PC-9 (cell line): Measurements from ENCODE around the gene PRKACB. TPM values are rescaled to one million over a fixed set of nuclear protein-coding genes. Genes with fewer than 3 reads are reported as not detected.

Experiments
- BruUV-seq: library from RNA; stranded (reverse); fragments of 400-500 nt; replicated peaks from 2 replicates; lab custom pipeline; 2021; lab: Mats Ljungman, UMichigan
- CTCF ChIA-PET: fragments of 300-600 bp; sonication (Branson Sonifier 250); formaldehyde crosslinking; loops from one replicate; lab custom pipeline; 2022; ENCODE audit warnings: antibody characterized with exemption; lab: Charles Lee
- POLR2A ChIA-PET: fragments of 300-600 bp; sonication (Branson Sonifier 250); formaldehyde crosslinking; loops from one replicate; lab custom pipeline; 2022; ENCODE audit warnings: antibody characterized with exemption; ENCODE audit not compliant: unreplicated experiment; lab: Charles Lee
- DNase-seq, 2 experiments: peaks; one replicate each; pipeline versions ENCODE4 v3.0.0 to v3.0.0-alpha.2; 2015 to 2022; ENCODE audit warnings: mixed read lengths in 1 of 2
- H2AFZ ChIP-seq: fragments of 200-600 bp; sonication (generic); 2 replicates; pipeline ENCODE4 v1.8.1; 2017; ENCODE audit warnings: antibody characterized with exemption
- H3F3A ChIP-seq: fragments of 200-600 bp; sonication (generic); 2 replicates; pipeline ENCODE4 v1.8.1; 2017; ENCODE audit warnings: antibody characterized with exemption, mild to moderate bottlenecking, low read depth; ENCODE audit not compliant: insufficient read depth
- H3K27ac ChIP-seq: fragments of 200-600 bp; sonication (generic); 2 replicates; pipeline ENCODE4 v1.6.1; 2016; ENCODE audit warnings: mixed run types
- H3K27me3 ChIP-seq: fragments of 200-600 bp; sonication (generic); 2 replicates; pipeline ENCODE4 v1.6.1; 2016; ENCODE audit warnings: low read depth, mixed run types; ENCODE audit not compliant: insufficient read depth
- H3K36me3 ChIP-seq: fragments of 200-600 bp; sonication (generic); 2 replicates; pipeline ENCODE4 v1.6.1; 2016; ENCODE audit warnings: low read depth, mixed run types
- H3K4me1 ChIP-seq: fragments of 200-600 bp; sonication (generic); replicated peaks from 2 replicates; pipeline ENCODE4 v1.6.1; 2016; ENCODE audit warnings: mixed run types; ENCODE audit not compliant: insufficient read depth
- H3K4me2 ChIP-seq: fragments of 200-600 bp; sonication (generic); 2 replicates; pipeline ENCODE4 v1.6.1; 2017; ENCODE audit warnings: mixed run types
- H3K4me3 ChIP-seq: fragments of 200-600 bp; sonication (generic); 2 replicates; pipeline ENCODE4 v1.6.1; 2016; ENCODE audit warnings: mixed run types
- H3K79me2 ChIP-seq: fragments of 200-600 bp; sonication (generic); 2 replicates; pipeline ENCODE4 v1.6.1; 2017; ENCODE audit warnings: low read depth, mixed run types
- H3K9me2 ChIP-seq: fragments of 200-600 bp; sonication (generic); 2 replicates; pipeline ENCODE4 v1.8.1; 2017; ENCODE audit warnings: mild to moderate bottlenecking; ENCODE audit not compliant: insufficient read depth
- H3K9me3 ChIP-seq: fragments of 200-600 bp; sonication (generic); 2 replicates; pipeline ENCODE4 v1.8.1; 2016; ENCODE audit warnings: low read depth; ENCODE audit not compliant: insufficient read depth
- H4K20me1 ChIP-seq: fragments of 200-600 bp; sonication (generic); 2 replicates; pipeline ENCODE4 v1.8.1; 2017; ENCODE audit not compliant: insufficient read depth
- EZH2 ChIP-seq: fragments of 200-600 bp; sonication (generic); IDR thresholded peaks from 2 replicates; pipeline ENCODE4 v1.8.0; 2017; ENCODE audit warnings: antibody characterized with exemption, low read depth
- intact Hi-C: fragments of 100-400 bp; cut with micrococcal nuclease; formaldehyde crosslinking; loops from one replicate; pipeline ENCODE4 v1.10.0; 2022; ENCODE audit not compliant: unreplicated experiment
- total RNA-seq: library from RNA; stranded (reverse); gene quantifications from 2 replicates; pipeline ENCODE4 v1.2.3, GENCODE V29; 2021
- TF ChIP-seq, protein P1 (sequence below): fragments of 200-600 bp; sonication (generic); conservative IDR thresholded peaks from 2 replicates; pipeline ENCODE4 v1.6.1; 2017; ENCODE audit warnings: mixed run types, antibody characterized with exemption, mild to moderate bottlenecking, moderate library complexity

Gene PRKACB
- total RNA-seq, 1 experiment from 2014 or later = 16.7 TPM

DNA sequence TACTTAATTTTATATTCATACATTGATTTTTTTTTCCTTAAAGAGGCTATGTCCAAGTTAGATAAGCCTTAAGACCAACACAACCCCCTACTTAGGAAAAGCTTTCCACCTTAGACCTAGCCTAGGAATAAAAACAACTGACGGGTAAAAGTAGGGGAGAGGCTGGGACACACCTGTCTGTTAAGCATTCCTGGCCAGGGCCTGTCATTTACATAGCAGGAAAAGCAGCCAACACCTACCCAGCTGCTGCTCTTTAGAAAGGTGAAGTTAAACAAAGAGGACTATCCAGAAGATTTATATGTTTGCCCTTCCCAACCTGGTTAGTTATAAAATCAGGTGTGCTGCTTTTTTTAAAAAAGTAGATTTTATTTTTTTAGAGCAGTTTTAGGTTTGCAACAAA lies 128.3 kb downstream of the PRKACB start:
- no peak overlapping the region for H2AFZ ChIP-seq
- TF ChIP-seq, protein P1, sequence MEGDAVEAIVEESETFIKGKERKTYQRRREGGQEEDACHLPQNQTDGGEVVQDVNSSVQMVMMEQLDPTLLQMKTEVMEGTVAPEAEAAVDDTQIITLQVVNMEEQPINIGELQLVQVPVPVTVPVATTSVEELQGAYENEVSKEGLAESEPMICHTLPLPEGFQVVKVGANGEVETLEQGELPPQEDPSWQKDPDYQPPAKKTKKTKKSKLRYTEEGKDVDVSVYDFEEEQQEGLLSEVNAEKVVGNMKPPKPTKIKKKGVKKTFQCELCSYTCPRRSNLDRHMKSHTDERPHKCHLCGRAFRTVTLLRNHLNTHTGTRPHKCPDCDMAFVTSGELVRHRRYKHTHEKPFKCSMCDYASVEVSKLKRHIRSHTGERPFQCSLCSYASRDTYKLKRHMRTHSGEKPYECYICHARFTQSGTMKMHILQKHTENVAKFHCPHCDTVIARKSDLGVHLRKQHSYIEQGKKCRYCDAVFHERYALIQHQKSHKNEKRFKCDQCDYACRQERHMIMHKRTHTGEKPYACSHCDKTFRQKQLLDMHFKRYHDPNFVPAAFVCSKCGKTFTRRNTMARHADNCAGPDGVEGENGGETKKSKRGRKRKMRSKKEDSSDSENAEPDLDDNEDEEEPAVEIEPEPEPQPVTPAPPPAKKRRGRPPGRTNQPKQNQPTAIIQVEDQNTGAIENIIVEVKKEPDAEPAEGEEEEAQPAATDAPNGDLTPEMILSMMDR = no peak
- TF ChIP-seq EZH2 = no peak
- H3K9me3 ChIP-seq = no peaks in the 10 kb centered on the region; the same call in 1 of the 2 replicates
- no peaks in the 10 kb centered on the region for H3K27me3 ChIP-seq
- peaks cover 51% of the 10 kb centered on the region for H3K4me1 ChIP-seq
- no peaks in the 10 kb centered on the region for H3K79me2 ChIP-seq
- no TSS peak for BruUV-seq
- no peaks in the 10 kb centered on the region for H3K36me3 ChIP-seq
- peak overlapping the region; percentile 31 for H3K27ac ChIP-seq
- POLR2A ChIA-PET = interaction anchor here (0.6 kb wide), 1 partner anchor 13 kb away, joined by 3 read pairs; no protein-coding TSS in a partner anchor
- peak; percentile 39 to 80 for DNase-seq
- CTCF ChIA-PET = no interaction called here
- no peaks in the 10 kb centered on the region for H3K9me2 ChIP-seq
- H3F3A ChIP-seq = peaks cover 11% of the 10 kb centered on the region; the same call in 1 of the 2 replicates
- H3K4me2 ChIP-seq = peak overlapping the region; percentile 55
- no peak overlapping the region for H3K4me3 ChIP-seq
- H4K20me1 ChIP-seq = no peaks in the 10 kb centered on the region
- intact Hi-C loops = no loop called here

DNA sequence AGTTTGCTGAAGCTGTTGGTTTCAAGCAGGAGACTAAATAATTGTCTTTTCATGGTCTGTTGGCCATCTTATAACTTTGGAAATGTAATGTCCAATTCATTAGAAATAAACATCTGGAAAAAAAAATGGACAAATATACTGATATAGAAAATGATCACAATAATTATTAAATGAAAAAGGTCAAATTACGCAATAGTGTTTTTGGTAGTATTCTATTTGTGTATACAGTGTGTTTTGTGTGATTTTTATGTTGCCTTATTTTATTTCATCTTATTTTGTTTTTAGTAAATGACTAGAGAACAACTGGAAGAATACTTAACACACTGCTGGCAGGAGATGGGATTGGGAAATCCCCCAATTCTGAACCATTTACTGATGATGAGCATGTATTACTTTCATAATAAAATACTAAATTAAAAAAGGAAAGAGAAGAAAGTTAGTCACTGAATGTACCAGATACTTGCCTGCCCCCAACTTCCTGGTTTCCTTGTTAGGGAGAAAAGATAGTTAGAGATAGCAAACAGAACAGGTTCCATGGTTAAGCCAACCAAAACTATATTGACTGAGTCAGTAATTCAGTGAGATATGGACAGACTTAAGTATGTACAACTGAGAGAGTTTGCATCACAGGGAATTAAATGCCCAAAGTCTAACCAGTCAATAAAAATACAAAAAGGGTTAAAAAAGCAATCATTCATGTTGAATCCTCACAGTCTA lies 133.4 kb downstream of the PRKACB start:
- intact Hi-C loops = no loop called here
- Histone ChIP-seq H3F3A (peaks cover 5% of the 10 kb centered on the region; the same call in 1 of the 2 replicates), H3K4me2 (no peak overlapping the region), H4K20me1 (no peaks in the 10 kb centered on the region), H3K4me3 (no peak overlapping the region), H3K27me3 (no peaks in the 10 kb centered on the region), H2AFZ (no peak overlapping the region), H3K9me3 (no peaks in the 10 kb centered on the region; the same call in 1 of the 2 replicates), H3K36me3 (no peaks in the 10 kb centered on the region), H3K4me1 (peaks cover 11% of the 10 kb centered on the region), H3K27ac (no peak overlapping the region), H3K9me2 (0 out of 2 replicates have a peak, but pooled peaks cover 4% of the 10 kb centered on the region), H3K79me2 (no peaks in the 10 kb centered on the region)
- no peak for TF ChIP-seq EZH2
- TF ChIP-seq, protein P1 = no peak
- no TSS peak for BruUV-seq
- ChIA-PET CTCF (no interaction called here), POLR2A (no interaction called here)
- DNase-seq = no peak

DNA sequence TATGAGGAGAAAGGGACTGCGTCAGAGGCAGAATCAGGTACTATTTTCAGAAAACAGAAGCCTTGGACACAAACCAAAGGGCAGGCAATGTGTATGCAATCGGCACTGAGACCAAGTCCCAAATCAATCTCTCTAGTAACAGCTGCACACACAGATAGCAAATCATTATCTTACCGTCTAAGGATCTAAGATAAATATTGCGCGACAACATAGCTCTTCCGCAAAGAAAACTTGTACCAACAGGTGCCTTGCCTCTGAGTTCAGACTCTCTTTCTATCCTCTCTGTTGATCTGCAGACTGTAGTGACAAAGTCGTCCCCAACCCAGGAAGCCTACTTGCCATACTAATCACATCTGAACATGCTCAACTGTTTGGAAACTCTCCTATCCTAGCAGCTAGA lies 134.8 kb downstream of the PRKACB start:
- H3K27ac ChIP-seq = no peak overlapping the region
- no TSS peak for BruUV-seq
- CTCF ChIA-PET = no interaction called here
- no peaks in the 10 kb centered on the region; the same call in 1 of the 2 replicates for H3K9me3 ChIP-seq
- H3K9me2 ChIP-seq = 0 out of 2 replicates have a peak, but pooled peaks cover 4% of the 10 kb centered on the region
- no peak for DNase-seq
- POLR2A ChIA-PET = no interaction called here
- no peaks in the 10 kb centered on the region for H3F3A ChIP-seq
- no peaks in the 10 kb centered on the region for H3K27me3 ChIP-seq
- H4K20me1 ChIP-seq = no peaks in the 10 kb centered on the region
- H3K79me2 ChIP-seq = no peaks in the 10 kb centered on the region
- H3K4me3 ChIP-seq = no peak overlapping the region
- intact Hi-C loops = no loop called here
- TF ChIP-seq EZH2 = no peak
- TF ChIP-seq, protein P1 = no peak
- no peaks in the 10 kb centered on the region for H3K36me3 ChIP-seq
- H2AFZ ChIP-seq = no peak overlapping the region
- no peak overlapping the region for H3K4me2 ChIP-seq
- H3K4me1 ChIP-seq = no peaks in the 10 kb centered on the region
